Breast epithelium (tissue), 3 donors: Measurements from ENCODE around the gene OR1I1.

Source experiments
- CTCF ChIP-seq, 3 donors: fragments of 450-650 bp; IDR thresholded peaks; one replicate each; pipeline ENCODE4 v1.5.1; 2016 to 2017; ENCODE audit warnings: antibody characterized with exemption in 3 of 3, mild to moderate bottlenecking in 3 of 3, moderate library complexity in 3 of 3
- POLR2A ChIP-seq: fragments of 450-650 bp; IDR thresholded peaks from one replicate; pipeline ENCODE4 v1.6.1; 2016; ENCODE audit warnings: antibody characterized with exemption, mild to moderate bottlenecking, moderate library complexity
- POLR2AphosphoS5 ChIP-seq, 3 donors: sonication (generic); formaldehyde crosslinking; IDR thresholded peaks; one replicate each; pipeline ENCODE4 v1.6.1; 2017; ENCODE audit warnings: antibody characterized with exemption in 3 of 3

GRCh38 chr19:15104411-15104810 is 22.4 kb downstream of the OR1I1 start:
- no peak for TF ChIP-seq POLR2A
- TF ChIP-seq CTCF (IDR thresholded peaks at IDR 0.05) = no peak
- TF ChIP-seq POLR2AphosphoS5 (IDR thresholded peaks at IDR 0.05) = no peak
